Frontal cortex (tissue), 4 donors: ENCODE data around the gene TUBGCP3. TPM values are rescaled to one million over a fixed set of nuclear protein-coding genes. Genes with fewer than 3 reads are reported as not detected.
"Not testable (repeated sequence)": the region's sequence is repeated elsewhere in the genome, so short reads cannot be mapped to it uniquely, and the experiment has no call there.

Experiments
- DNase-seq, 2 donors: peaks; one replicate each; pipeline ENCODE4 v3.0.0; 2012; ENCODE audit warnings: low spot score in 2 of 2
- FAIRE-seq: peaks from 2 replicates; lab custom pipeline; 2012; peaks lifted over from hg19 to GRCh38; lab: Jason Lieb, UNC
- total RNA-seq: library from RNA; depleted of rRNA; stranded (reverse); fragments of >200 nt; gene quantifications from one replicate; pipeline ENCODE4 v1.2.3, GENCODE V29; 2014
- donor health status: control.
- donor health status: control.
- donor health status: control.

Gene TUBGCP3
- total RNA-seq, 1 donor from 2014 or later = 24.1 TPM

- no peak for FAIRE-seq
These were observed 7.0 kb downstream of the TUBGCP3 start for GRCh38 chr13:112580912-112581311.

GRCh38 chr13:112580211-112580610 lies 7.7 kb downstream of the TUBGCP3 start:
- no peak for DNase-seq
- FAIRE-seq = no peak

More at GRCh38 chr13:112580912-112581311, 7.0 kb downstream of the TUBGCP3 start:
- no peak for DNase-seq

GRCh38 chr13:112579310-112579843 lies 8.6 kb downstream of the TUBGCP3 start:
- no peak for DNase-seq
- FAIRE-seq = no peak

DNA sequence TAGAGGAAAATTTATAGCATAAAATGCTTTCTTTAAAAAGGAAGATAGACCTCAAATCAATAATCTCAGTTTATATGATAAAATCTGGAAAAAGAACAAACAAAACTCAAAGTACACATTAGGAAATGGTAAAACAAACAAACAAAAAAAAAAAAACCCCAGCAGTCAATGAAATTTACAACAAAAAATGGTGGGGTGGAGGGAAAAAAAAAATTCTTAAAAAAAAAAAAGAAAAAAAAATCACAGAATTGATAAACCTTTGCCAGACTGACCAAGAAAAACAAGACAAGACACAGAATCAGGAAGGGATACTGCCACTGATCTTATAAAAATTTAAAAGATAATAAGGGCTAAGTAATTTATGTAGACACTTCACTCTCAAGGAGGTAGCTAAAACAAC lies 11.2 kb downstream of the TUBGCP3 start:
- DNase-seq (no peak), FAIRE-seq (peak; percentile 45)

DNA sequence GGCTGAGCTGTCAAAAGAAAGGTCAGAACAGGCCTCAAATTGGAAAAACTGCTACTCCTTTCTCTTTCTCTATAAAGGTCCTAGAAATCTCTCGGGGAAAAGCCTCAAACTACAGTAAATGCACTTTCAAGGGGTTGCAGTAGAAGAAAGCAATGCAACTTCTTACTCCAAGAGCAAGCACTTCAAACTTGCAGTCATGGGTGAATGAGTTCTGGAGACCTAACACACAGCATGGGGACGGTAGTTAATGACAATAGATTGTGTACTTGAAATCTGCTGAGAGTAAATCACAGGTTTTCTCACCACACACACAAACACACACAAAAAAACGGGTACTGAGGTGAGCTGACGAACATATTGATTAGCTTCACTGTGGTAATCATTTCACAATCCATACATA lies 11.8 kb downstream of the TUBGCP3 start:
- no peak for FAIRE-seq
- DNase-seq = no peak

- FAIRE-seq (no peak), DNase-seq (no peak)
These were observed 12.3 kb downstream of the TUBGCP3 start for GRCh38 chr13:112575675-112576074.

GRCh38 chr13:112574834-112575613 lies 12.9 kb downstream of the TUBGCP3 start:
- FAIRE-seq = no peak
- no peak for DNase-seq

DNA sequence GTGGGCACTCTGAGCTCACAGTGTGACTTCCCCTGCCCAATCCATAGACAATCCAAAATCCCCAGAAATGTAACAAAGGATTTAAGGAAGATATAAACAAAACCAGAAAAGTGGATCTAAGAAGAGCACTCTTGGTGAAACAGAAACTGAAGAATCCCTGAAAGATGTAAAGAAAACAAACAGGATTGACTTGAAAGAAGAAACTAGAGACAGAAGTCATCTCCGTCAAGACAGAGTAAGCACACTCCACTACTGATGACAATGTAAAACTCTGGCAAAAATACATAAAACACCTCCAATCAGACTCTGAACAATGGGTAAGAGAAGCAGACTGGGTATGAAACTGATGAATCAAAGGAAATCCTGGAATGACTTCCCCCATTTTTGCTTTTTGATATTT lies 13.5 kb downstream of the TUBGCP3 start:
- DNase-seq (no peak), FAIRE-seq (no peak)

- FAIRE-seq = no peak
These were observed 14.2 kb downstream of the TUBGCP3 start for GRCh38 chr13:112573710-112574109.

GRCh38 chr13:112572366-112572765 lies 15.6 kb downstream of the TUBGCP3 start:
- no peak for FAIRE-seq
- DNase-seq = no peak

More at GRCh38 chr13:112573710-112574109, 14.2 kb downstream of the TUBGCP3 start:
- no peak for DNase-seq

GRCh38 chr13:112569821-112570220 lies 18.1 kb downstream of the TUBGCP3 start:
- FAIRE-seq (no peak), DNase-seq (no peak)

- DNase-seq = no peak
- FAIRE-seq = no peak
These were observed 20.6 kb downstream of the TUBGCP3 start for GRCh38 chr13:112567161-112567862.

DNA sequence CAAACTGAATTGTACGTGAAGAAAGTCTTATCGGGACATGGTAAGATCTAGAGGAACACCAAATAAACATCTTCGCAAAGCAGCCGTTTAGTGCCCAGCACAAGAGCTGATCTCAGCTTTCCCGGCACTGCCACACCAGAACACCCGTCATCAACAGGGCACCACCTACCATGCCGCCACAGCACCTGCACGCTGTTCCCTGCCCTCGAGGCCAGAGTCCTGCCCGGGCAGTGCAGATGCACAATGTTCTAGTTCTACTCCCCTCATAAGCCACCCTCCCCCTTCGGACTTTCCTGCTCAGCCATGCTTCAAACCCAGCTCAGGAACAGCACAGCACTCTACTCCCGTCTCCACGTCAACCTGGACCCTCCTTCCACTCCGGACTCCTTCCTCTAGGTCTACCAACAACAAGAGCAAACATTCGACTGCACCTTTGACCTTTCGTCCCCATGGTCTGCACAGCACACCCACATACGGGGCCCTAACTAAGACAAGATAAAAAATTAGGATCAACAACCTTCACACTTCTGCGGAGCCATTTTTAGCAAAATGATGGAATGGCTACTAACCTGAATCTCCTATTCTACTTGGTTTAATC lies 25.1 kb downstream of the TUBGCP3 start:
- no peak for FAIRE-seq
- DNase-seq = no peak

GRCh38 chr13:112562254-112562653 lies 25.7 kb downstream of the TUBGCP3 start:
- DNase-seq (no peak), FAIRE-seq (no peak)

DNA sequence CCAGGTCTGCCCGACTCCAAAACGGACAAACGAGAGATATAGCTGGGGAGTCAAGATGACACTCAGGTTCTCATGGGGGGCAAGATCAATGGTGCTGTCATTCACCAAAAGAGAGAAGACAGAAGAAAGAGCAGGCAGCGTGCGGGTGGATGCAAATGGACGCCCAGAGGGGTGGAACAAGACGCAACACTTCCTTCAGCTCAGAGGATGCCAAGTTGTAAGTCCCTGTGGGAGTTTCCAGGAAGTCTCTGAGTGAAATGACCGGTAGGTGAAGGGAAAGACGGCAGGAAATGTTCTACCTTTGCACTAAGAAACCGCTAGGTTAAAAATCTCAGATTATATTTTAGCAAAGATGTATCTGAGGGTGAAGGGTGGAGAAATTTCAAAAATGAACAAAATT lies 26.5 kb downstream of the TUBGCP3 start:
- FAIRE-seq (no peak), DNase-seq (no peak)

GRCh38 chr13:112558696-112559418 lies 29.1 kb downstream of the TUBGCP3 start:
- FAIRE-seq (no peak), DNase-seq (no peak)

- no peak for DNase-seq
- FAIRE-seq = no peak
These were observed 31.4 kb downstream of the TUBGCP3 start for GRCh38 chr13:112556600-112556999.

DNA sequence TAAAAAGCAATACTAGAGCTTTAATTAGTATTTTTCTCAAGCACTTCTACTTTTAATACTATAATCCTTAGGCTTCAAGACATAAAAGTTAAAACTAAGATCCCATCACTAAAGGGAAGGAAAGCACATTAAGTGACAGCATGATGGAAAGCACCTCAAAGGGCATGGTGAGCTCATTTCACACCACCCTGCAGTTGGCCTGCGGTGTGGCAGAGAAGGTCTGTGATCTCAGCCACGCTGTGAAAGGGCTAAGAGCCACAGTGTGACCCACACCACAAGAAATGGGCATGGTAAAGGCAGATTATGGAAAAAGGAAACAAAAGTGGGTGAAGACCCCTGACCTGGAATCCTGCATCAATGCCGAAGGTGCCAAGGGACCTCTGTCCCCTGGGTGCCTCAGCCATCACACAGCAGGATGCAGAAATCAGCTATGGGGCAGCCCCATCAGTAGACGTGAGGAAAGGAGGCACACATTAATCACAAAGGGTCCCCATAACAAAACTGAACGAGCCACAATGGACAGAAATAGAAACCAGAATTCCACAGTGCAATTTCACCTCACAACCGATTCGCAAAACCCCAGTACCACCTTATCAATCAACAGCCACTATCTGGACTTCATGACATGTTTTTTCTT lies 33.6 kb downstream of the TUBGCP3 start:
- no peak for FAIRE-seq

GRCh38 chr13:112548975-112549374 lies 39.0 kb downstream of the TUBGCP3 start:
- DNase-seq, FAIRE-seq: not testable (repeated sequence)

More for the DNA sequence above, 33.6 kb downstream of the TUBGCP3 start:
- no peak for DNase-seq
